H9 (cell line): ENCODE data around the gene BMPER. TPM values are rescaled to one million over a fixed set of nuclear protein-coding genes. Genes with fewer than 3 reads are reported as not detected.

ENCODE experiments used
- DNase-seq: peaks from one replicate; pipeline ENCODE4 v3.0.0-alpha.2; 2017
- H2AFZ ChIP-seq: one replicate; pipeline ENCODE4 v1.6.1; 2013; ENCODE audit warnings: mild to moderate bottlenecking, low read length, control low read depth, moderate library complexity
- H2AK5ac ChIP-seq: 2 replicates; pipeline ENCODE4 v1.6.1; 2013; ENCODE audit warnings: low read length, control low read depth, mixed read lengths; ENCODE audit not compliant: insufficient read length
- H2BK120ac ChIP-seq: one replicate; pipeline ENCODE4 v1.6.1; 2013; ENCODE audit warnings: low read depth, mild to moderate bottlenecking, low read length, control low read depth, inconsistent platforms; ENCODE audit not compliant: poor library complexity, severe bottlenecking
- H2BK12ac ChIP-seq: 2 replicates; pipeline ENCODE4 v1.6.1; 2013; ENCODE audit warnings: low read length, control low read depth, mixed read lengths, low read depth; ENCODE audit not compliant: insufficient read length
- H2BK15ac ChIP-seq: 2 replicates; pipeline ENCODE4 v1.6.1; 2013; ENCODE audit warnings: low read depth, low read length, control low read depth
- H2BK20ac ChIP-seq: one replicate; pipeline ENCODE4 v1.6.1; 2013; ENCODE audit warnings: low read depth, mild to moderate bottlenecking, low read length, control low read depth, inconsistent platforms; ENCODE audit not compliant: poor library complexity, severe bottlenecking
- H2BK5ac ChIP-seq: 2 replicates; pipeline ENCODE4 v1.6.1; 2013; ENCODE audit warnings: low read length, control low read depth, mixed read lengths; ENCODE audit not compliant: insufficient read length
- H3K14ac ChIP-seq: 2 replicates; pipeline ENCODE4 v1.6.1; 2013; ENCODE audit warnings: low read length, control low read depth; ENCODE audit not compliant: insufficient read depth
- H3K18ac ChIP-seq: 2 replicates; pipeline ENCODE4 v1.6.1; 2013; ENCODE audit warnings: low read depth, mild to moderate bottlenecking, mixed read lengths, low read length, control low read depth; ENCODE audit not compliant: insufficient read length
- H3K23ac ChIP-seq: 2 replicates; pipeline ENCODE4 v1.6.1; 2013; ENCODE audit warnings: low read length, control low read depth, mixed read lengths, low read depth; ENCODE audit not compliant: insufficient read length
- H3K23me2 ChIP-seq: 2 replicates; pipeline ENCODE4 v1.6.1; 2013; ENCODE audit warnings: low read depth, mild to moderate bottlenecking, mixed read lengths, low read length, control low read depth; ENCODE audit not compliant: insufficient read length, poor library complexity, severe bottlenecking
- H3K27ac ChIP-seq: 2 replicates; pipeline ENCODE4 v1.5.1; 2013; ENCODE audit warnings: low read length, control low read depth, mixed read lengths, low read depth; ENCODE audit not compliant: insufficient read length
- H3K27me3 ChIP-seq: 2 replicates; pipeline ENCODE4 v1.6.1; 2013; ENCODE audit warnings: low read length, control low read depth, inconsistent platforms; ENCODE audit not compliant: insufficient read depth
- H3K4ac ChIP-seq: 2 replicates; pipeline ENCODE4 v1.6.1; 2013; ENCODE audit warnings: low read depth, mild to moderate bottlenecking, control low read depth, inconsistent platforms, low read length, moderate library complexity
- H3K4me1 ChIP-seq: 2 replicates; pipeline ENCODE4 v1.6.1; 2013; ENCODE audit warnings: low read length, control low read depth, inconsistent platforms; ENCODE audit not compliant: insufficient read depth
- H3K4me2 ChIP-seq: 2 replicates; pipeline ENCODE4 v1.6.1; 2013; ENCODE audit warnings: low read length, control low read depth, mixed read lengths; ENCODE audit not compliant: insufficient read length, insufficient read depth
- H3K56ac ChIP-seq: 2 replicates; pipeline ENCODE4 v1.6.1; 2013; ENCODE audit warnings: low read depth, mild to moderate bottlenecking, mixed read lengths, low read length, control low read depth; ENCODE audit not compliant: insufficient read length
- H3K79me1 ChIP-seq: 2 replicates; pipeline ENCODE4 v1.6.1; 2013; ENCODE audit warnings: low read depth, mild to moderate bottlenecking, moderate library complexity, low read length, control low read depth, inconsistent platforms; ENCODE audit not compliant: insufficient read depth, poor library complexity, severe bottlenecking
- H3K79me2 ChIP-seq: 2 replicates; pipeline ENCODE4 v1.6.1; 2013; ENCODE audit warnings: low read length, control low read depth, inconsistent platforms; ENCODE audit not compliant: insufficient read depth
- H3K9ac ChIP-seq: 2 replicates; pipeline ENCODE4 v1.6.1; 2013; ENCODE audit warnings: low read length, control low read depth, mixed read lengths; ENCODE audit not compliant: insufficient read length; ENCODE audit errors: extremely low read depth
- H3K9me3 ChIP-seq: one replicate; pipeline ENCODE4 v1.6.1; 2013; ENCODE audit warnings: low read depth, low read length, inconsistent platforms; ENCODE audit not compliant: control insufficient read depth
- H3T11ph ChIP-seq: one replicate; pipeline ENCODE4 v1.6.1; 2013; ENCODE audit warnings: mild to moderate bottlenecking, low read length, control low read depth, inconsistent platforms
- H4K20me1 ChIP-seq: one replicate; pipeline ENCODE4 v1.6.1; 2013; ENCODE audit not compliant: control insufficient read depth, insufficient read length, insufficient read depth
- H4K5ac ChIP-seq: 2 replicates; pipeline ENCODE4 v1.6.1; 2013; ENCODE audit warnings: low read depth, mild to moderate bottlenecking, mixed read lengths, low read length, control low read depth; ENCODE audit not compliant: insufficient read length
- H4K8ac ChIP-seq: replicated peaks from 2 replicates; pipeline ENCODE4 v1.6.1; 2013; ENCODE audit warnings: low read length, control low read depth, mixed read lengths, low read depth; ENCODE audit not compliant: insufficient read length
- H4K91ac ChIP-seq: 2 replicates; pipeline ENCODE4 v1.6.1; 2013; ENCODE audit warnings: low read depth, mild to moderate bottlenecking, moderate library complexity, mixed read lengths, low read length, control low read depth; ENCODE audit not compliant: insufficient read length
- H3K27ac Mint-ChIP-seq, 3 experiments: 2 replicates in 2 of 3; 3 replicates in 1 of 3; pipeline ENCODE4 v1.8.0; 2020 to 2021; ENCODE audit warnings: mixed read lengths in 3 of 3, mild to moderate bottlenecking in 1 of 3, moderate library complexity in 1 of 3
- H3K27me3 Mint-ChIP-seq: 2 replicates; pipeline ENCODE4 v1.8.0; 2021; ENCODE audit warnings: low read depth, mild to moderate bottlenecking, moderate library complexity, mixed read lengths
- H3K36me3 Mint-ChIP-seq, 3 experiments: 2 replicates in 2 of 3; 3 replicates in 1 of 3; pipeline ENCODE4 v1.8.0; 2020 to 2021; ENCODE audit warnings: low read depth in 3 of 3, mixed read lengths in 3 of 3; ENCODE audit not compliant: insufficient read depth in 1 of 3
- H3K4me1 Mint-ChIP-seq, 2 experiments: 2 replicates each; pipeline ENCODE4 v1.8.0; 2020; ENCODE audit warnings: mixed read lengths in 2 of 2
- H3K4me3 Mint-ChIP-seq, 2 experiments: 2 replicates in 1 of 2; 3 replicates in 1 of 2; pipeline ENCODE4 v1.8.0; 2020 to 2021; ENCODE audit warnings: mild to moderate bottlenecking in 2 of 2, mixed read lengths in 2 of 2, moderate library complexity in 1 of 2
- H3K9me3 Mint-ChIP-seq, 2 experiments: 2 replicates in 1 of 2; 3 replicates in 1 of 2; pipeline ENCODE4 v1.8.0; 2020; ENCODE audit warnings: mild to moderate bottlenecking in 2 of 2, mixed read lengths in 2 of 2, moderate library complexity in 1 of 2
- WGBS: extraction: QIAGEN DNeasy Blood & Tissue Kit; methylation state at CpG from one replicate; pipeline ENCODE4 v1.1.7; 2013; ENCODE audit warnings: missing lambda C conversion rate, low lambda C conversion rate, mixed read lengths; ENCODE audit not compliant: insufficient read length; ENCODE audit errors: extremely low coverage; 5-methylcytosine and 5-hydroxymethylcytosine counted together
- total RNA-seq: library from RNA; stranded (reverse); gene quantifications from 2 replicates; pipeline ENCODE4 v1.2.1, GENCODE V29; 2021
- TF ChIP-seq, protein P1 (sequence below): fragments of 200-600 bp; sonication (generic); conservative IDR thresholded peaks from 3 replicates; pipeline ENCODE4 v1.8.0; 2021; ENCODE audit warnings: antibody characterized with exemption, mild to moderate bottlenecking

BMPER gene
- total RNA-seq, 1 experiment from 2014 or later, result 0.20 TPM

DNA sequence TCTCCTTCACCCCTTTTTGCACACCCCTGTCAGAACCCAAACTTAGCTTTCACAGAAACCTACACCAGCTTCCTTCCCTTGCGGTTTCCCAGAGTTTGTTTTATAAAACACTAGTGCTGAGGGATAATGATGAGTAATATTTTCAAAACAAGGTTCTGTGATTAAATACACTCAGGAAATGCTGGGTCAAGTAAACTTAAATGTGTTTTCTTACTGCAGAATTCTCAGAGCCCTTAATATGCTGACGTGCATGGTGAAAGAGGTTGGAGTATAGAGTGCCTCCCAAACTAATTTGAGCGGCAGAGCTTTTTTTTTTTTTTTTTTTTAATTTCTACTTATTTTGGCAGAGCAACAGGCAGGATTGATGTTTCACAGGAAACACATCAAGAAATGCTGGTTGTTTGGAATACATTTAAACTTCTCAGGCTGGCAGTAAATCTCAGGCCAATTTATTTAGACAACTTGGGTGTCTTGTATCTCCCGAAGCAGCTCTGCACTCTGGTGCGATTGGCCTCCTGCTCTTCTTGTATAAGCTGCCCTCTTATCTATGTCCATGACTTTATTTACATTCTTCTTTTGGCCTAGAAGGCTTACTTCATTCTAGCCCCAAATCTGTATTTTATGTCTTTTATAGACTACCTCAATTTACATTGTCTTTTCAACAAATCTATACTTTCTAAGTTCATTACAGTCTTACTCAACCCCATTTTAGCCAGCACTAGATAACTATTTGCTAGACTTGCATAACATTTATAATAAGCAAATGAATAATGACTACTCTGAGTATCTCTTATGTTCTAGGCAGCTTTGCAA is 165.4 kb downstream of the BMPER start:
- H4K20me1 ChIP-seq, result no peaks in the 10 kb centered on the region
- TF ChIP-seq, protein P1, sequence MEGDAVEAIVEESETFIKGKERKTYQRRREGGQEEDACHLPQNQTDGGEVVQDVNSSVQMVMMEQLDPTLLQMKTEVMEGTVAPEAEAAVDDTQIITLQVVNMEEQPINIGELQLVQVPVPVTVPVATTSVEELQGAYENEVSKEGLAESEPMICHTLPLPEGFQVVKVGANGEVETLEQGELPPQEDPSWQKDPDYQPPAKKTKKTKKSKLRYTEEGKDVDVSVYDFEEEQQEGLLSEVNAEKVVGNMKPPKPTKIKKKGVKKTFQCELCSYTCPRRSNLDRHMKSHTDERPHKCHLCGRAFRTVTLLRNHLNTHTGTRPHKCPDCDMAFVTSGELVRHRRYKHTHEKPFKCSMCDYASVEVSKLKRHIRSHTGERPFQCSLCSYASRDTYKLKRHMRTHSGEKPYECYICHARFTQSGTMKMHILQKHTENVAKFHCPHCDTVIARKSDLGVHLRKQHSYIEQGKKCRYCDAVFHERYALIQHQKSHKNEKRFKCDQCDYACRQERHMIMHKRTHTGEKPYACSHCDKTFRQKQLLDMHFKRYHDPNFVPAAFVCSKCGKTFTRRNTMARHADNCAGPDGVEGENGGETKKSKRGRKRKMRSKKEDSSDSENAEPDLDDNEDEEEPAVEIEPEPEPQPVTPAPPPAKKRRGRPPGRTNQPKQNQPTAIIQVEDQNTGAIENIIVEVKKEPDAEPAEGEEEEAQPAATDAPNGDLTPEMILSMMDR, result no peak
- peaks cover 7% of the 10 kb centered on the region; the same call in 1 of the 2 replicates for H3K4me1 ChIP-seq
- H2BK12ac ChIP-seq, result no peak overlapping the region
- H3K27ac Mint-ChIP-seq, result no peak overlapping the region
- no peak overlapping the region for H2AK5ac ChIP-seq
- H3K27me3 Mint-ChIP-seq, result no peaks in the 10 kb centered on the region
- no peak overlapping the region for H2BK120ac ChIP-seq
- no peak overlapping the region for H3K18ac ChIP-seq
- DNase-seq, result no peak
- H4K91ac ChIP-seq, result no peak overlapping the region
- H3K4me1 Mint-ChIP-seq, result peaks cover 17 to 18% of the 10 kb centered on the region in 2 experiments
- H3K23ac ChIP-seq, result no peak overlapping the region
- H3T11ph ChIP-seq, result no peak overlapping the region
- H2BK15ac ChIP-seq, result no peak overlapping the region
- H3K79me1 ChIP-seq, result no peaks in the 10 kb centered on the region
- no peak overlapping the region for H2AFZ ChIP-seq
- WGBS, result no CpG with 5 or more reads among the region's 5 CpGs
- H4K5ac ChIP-seq, result no peak overlapping the region
- no peak overlapping the region for H3K27ac ChIP-seq
- no peak overlapping the region for H3K4ac ChIP-seq
- H3K27me3 ChIP-seq, result no peaks in the 10 kb centered on the region
- no peaks in the 10 kb centered on the region; a peak in 2 of 7 replicates for H3K36me3 Mint-ChIP-seq
- H2BK5ac ChIP-seq, result no peak overlapping the region
- no peak overlapping the region for H3K14ac ChIP-seq
- H3K56ac ChIP-seq, result no peak overlapping the region
- H4K8ac ChIP-seq, result no peak overlapping the region
- no peaks in the 10 kb centered on the region for H3K9me3 ChIP-seq
- H3K9ac ChIP-seq, result no peak overlapping the region
- no peak overlapping the region for H3K4me3 Mint-ChIP-seq
- no peak overlapping the region for H2BK20ac ChIP-seq
- no peak overlapping the region for H3K4me2 ChIP-seq
- H3K9me3 Mint-ChIP-seq, result peaks cover 2 to 3% of the 10 kb centered on the region in 2 experiments; a peak in 2 of 5 replicates
- no peaks in the 10 kb centered on the region for H3K79me2 ChIP-seq
- no peaks in the 10 kb centered on the region for H3K23me2 ChIP-seq
